ENCODE results near the gene EXOSC1. TPM values are rescaled to one million over a fixed set of nuclear protein-coding genes. Genes with fewer than 3 reads are reported as not detected.

EXOSC1 gene, protein sequence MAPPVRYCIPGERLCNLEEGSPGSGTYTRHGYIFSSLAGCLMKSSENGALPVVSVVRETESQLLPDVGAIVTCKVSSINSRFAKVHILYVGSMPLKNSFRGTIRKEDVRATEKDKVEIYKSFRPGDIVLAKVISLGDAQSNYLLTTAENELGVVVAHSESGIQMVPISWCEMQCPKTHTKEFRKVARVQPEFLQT
- total RNA-seq (2016; rRNA removed; fragmentation: Illumina TruSeq; extraction: Trizol) (39.9 and 47.6 TPM in 2 replicates), polyA plus RNA-seq (2011; rRNA removed) (36.3 and 38.0 TPM in 2 replicates), polyA minus RNA-seq (2011; rRNA and poly(A)+ RNA removed; ENCODE audit: low replicate concordance) (34.4 and 67.4 TPM in 2 replicates), Bru-seq, nascent RNA (percentile 68 among the genes with signal in this experiment), BruChase-seq, experiment 1, labeled RNA remaining after a 6-hour chase (percentile 67 among the genes with signal in this experiment), BruChase-seq, experiment 2, labeled RNA remaining after a 2-hour chase (percentile 67 among the genes with signal in this experiment)
- total RNA-seq (2016; cell fraction: cytosol; rRNA removed; fragmentation: Illumina TruSeq; extraction: Trizol; ENCODE audit: low read depth): 23.7 and 27.6 TPM in 2 replicates
- 37.7 and 48.0 TPM in 2 replicates for total RNA-seq (2016; cell fraction: insoluble cytoplasmic fraction; rRNA removed; fragmentation: Illumina TruSeq; extraction: Trizol)
- 24.0 and 25.8 TPM in 2 replicates for total RNA-seq (2016; cell fraction: membrane; rRNA removed; fragmentation: Illumina TruSeq; extraction: Trizol)
- 16.9 and 23.2 TPM in 2 replicates for total RNA-seq (2016; cell fraction: nucleus; rRNA removed; fragmentation: Illumina TruSeq; extraction: Trizol)
- polyA plus RNA-seq (2011; cell fraction: cytosol; rRNA removed): 37.5 and 37.9 TPM in 2 replicates
- polyA plus RNA-seq (2011; cell fraction: nucleus; rRNA removed): 14.0 and 17.7 TPM in 2 replicates
- polyA plus RNA-seq (2012): 31.8 and 32.0 TPM in 2 replicates
- 21.2 and 21.7 TPM in 2 replicates for polyA plus RNA-seq (2016; cell fraction: cytosol; fragmentation: Illumina TruSeq; extraction: Trizol; ENCODE audit: low read depth)
- 59.8 and 61.6 TPM in 2 replicates for polyA plus RNA-seq (2016; cell fraction: insoluble cytoplasmic fraction; fragmentation: Illumina TruSeq; extraction: Trizol; ENCODE audit: low read depth)
- 21.5 and 23.2 TPM in 2 replicates for polyA plus RNA-seq (2016; cell fraction: membrane; fragmentation: Illumina TruSeq; extraction: Trizol; ENCODE audit: low read depth)
- polyA plus RNA-seq (2016; cell fraction: nucleus; fragmentation: Illumina TruSeq; extraction: Trizol; ENCODE audit: insufficient read depth, low read depth): 37.6 TPM in 2 replicates
- polyA minus RNA-seq (2011; cell fraction: cytosol; rRNA and poly(A)+ RNA removed): 7.6 and 7.7 TPM in 2 replicates
- polyA minus RNA-seq (2011; cell fraction: nucleus; rRNA and poly(A)+ RNA removed): 10.6 and 14.4 TPM in 2 replicates
- long read RNA-seq, experiment 1, transcript EXOSC1-204 (8 exons, 923 nt): major isoform, 40 of 48 reads
- long read RNA-seq, experiment 1, partial matches to known transcripts: 2 of 48 reads
- long read RNA-seq, experiment 1, other reads (novel, unspliced or antisense): 3 of 48 reads
- long read RNA-seq, experiment 2, transcript EXOSC1-204 (8 exons, 923 nt): major isoform, 47 of 78 reads
- long read RNA-seq, experiment 2, partial matches to known transcripts: 11 of 78 reads
- long read RNA-seq, experiment 2, other reads (novel, unspliced or antisense): 16 of 78 reads

DNA sequence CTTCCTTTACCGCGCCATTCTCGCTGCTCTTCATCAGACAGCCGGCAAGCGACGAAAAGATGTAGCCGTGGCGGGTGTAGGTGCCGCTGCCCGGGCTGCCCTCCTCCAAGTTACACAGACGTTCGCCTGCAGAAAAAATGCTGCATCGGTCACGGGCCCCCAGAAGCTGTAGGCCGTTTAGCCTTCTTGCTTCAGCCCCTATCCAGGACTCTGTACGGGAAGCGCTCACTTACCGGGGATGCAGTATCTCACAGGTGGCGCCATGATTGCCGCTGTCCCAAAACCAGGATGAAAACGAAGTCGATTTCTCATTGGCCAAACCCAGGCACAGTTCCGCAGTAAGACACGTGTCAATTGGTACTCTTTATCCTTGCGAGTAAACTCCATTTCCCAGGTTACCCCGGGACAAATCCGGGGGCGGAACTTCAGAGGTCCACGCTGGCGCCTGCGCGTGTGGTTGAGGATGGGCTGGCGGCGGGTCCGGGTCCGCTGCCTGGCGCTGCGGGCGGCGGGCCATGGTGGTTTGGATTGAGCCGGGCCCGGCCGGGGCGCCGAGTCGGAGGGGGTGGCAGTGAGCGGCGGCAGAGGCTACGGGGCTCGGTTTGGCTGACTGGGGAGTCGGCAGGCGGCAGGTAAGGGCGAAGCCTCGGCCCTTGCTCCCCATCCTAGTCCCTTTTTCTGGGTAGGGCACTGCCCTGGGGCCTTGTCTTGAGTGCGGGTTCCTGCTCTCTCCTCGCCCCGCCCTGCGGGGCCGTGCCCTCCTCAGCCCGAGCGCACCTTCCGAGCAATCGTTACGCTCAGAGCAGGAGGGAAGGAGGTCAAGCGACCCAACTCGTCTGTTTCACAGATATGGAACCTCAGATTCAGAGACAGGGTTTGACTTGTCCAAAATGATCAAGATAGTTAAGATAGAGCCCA is at the start of gene EXOSC1, which contains the start of gene ZDHHC16:
EXOSC1 (minus strand) TSS at position 285 of the 918 bp plus-strand sequence; CDS start at position 264, 21 bp downstream.
ZDHHC16 (plus strand) TSS at position 454 of the 918 bp plus-strand sequence. CDS start 5,501 bp downstream, outside the sequence.
- TSS peak; percentile 85 for BruUV-seq (replicated peaks)
- FAIRE-seq (peak; percentile 94), ATAC-seq (peak; percentile 95), DNase-seq (ENCODE audit: low spot score) (peak; percentile 97)
- Histone ChIP-seq H3K4me2 (ENCODE audit: low read depth, low read length) (peak within 1 kb of the TSS; percentile 89), H3K9me3 (ENCODE audit: low read length) (no peaks in the 10 kb centered on the region), H3K27me3 (ENCODE audit: control insufficient read depth in 1 of 2, insufficient read depth in 2 of 2, low read length in 2 of 2) (no peaks in the 10 kb centered on the region; a peak in 1 of 5 replicates), H3K9ac (ENCODE audit: insufficient read depth, low read depth, low read length) (peak within 1 kb of the TSS; percentile 83), H3K27ac (ENCODE audit: extremely low read length, insufficient read depth, low read length) (peak within 1 kb of the TSS; percentile 60), H3K4me3 (replicated peaks in 1 of 3; ENCODE audit: insufficient read depth in 1 of 3, low read depth in 2 of 3, low read length in 3 of 3) (peak within 1 kb of the TSS; percentile 83 to 99 (median 93)), H2AFZ (ENCODE audit: low read length) (peak within 1 kb of the TSS; percentile 81), H4K20me1 (ENCODE audit: insufficient read depth, low read length) (peaks cover 8% of the 10 kb centered on the region; the same call in 1 of the 2 replicates), H3K79me2 (ENCODE audit: insufficient read depth, low read length) (peaks cover 36% of the 10 kb centered on the region), H3K36me3 (replicated peaks in 1 of 2; ENCODE audit: control insufficient read depth in 1 of 2, insufficient read depth in 2 of 2, low read length in 2 of 2) (peaks cover 0 to 5% of the 10 kb centered on the region in 2 experiments; a peak in 4 of 5 replicates), H3K4me1 (ENCODE audit: insufficient read depth, low read length) (peaks cover 43% of the 10 kb centered on the region)
- intact Hi-C loops (cut with micrococcal nuclease; ENCODE audit: unreplicated experiment): loop anchor here (1.0 to 2.0 kb wide), 2 partner anchors 17 to 39 kb away; no protein-coding TSS in a partner anchor
- 3% methylated on average over 14 of the region's 66 CpGs for WGBS (ENCODE audit: low lambda C conversion rate)
- in situ Hi-C loops (cut with HindIII; ENCODE audit: extremely low pct_ligation_motif_present, low pct_unique_long_range_greater_than_20kb): no loop called here
- ChIA-PET POLR2A (interaction anchor here (1.0 kb wide), 1 partner anchor 12 kb away, joined by 4 read pairs; no protein-coding TSS in a partner anchor), CTCF (ENCODE audit: low intra/inter-chr PET ratio, low total read pairs) (interaction anchor here (2.3 kb wide), 1 partner anchor 38 kb away, joined by 12 read pairs; no protein-coding TSS in a partner anchor)
- TF ChIP-seq, protein P1, sequence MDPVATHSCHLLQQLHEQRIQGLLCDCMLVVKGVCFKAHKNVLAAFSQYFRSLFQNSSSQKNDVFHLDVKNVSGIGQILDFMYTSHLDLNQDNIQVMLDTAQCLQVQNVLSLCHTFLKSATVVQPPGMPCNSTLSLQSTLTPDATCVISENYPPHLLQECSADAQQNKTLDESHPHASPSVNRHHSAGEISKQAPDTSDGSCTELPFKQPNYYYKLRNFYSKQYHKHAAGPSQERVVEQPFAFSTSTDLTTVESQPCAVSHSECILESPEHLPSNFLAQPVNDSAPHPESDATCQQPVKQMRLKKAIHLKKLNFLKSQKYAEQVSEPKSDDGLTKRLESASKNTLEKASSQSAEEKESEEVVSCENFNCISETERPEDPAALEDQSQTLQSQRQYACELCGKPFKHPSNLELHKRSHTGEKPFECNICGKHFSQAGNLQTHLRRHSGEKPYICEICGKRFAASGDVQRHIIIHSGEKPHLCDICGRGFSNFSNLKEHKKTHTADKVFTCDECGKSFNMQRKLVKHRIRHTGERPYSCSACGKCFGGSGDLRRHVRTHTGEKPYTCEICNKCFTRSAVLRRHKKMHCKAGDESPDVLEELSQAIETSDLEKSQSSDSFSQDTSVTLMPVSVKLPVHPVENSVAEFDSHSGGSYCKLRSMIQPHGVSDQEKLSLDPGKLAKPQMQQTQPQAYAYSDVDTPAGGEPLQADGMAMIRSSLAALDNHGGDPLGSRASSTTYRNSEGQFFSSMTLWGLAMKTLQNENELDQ (CRISPR knock-in tag; IDR thresholded peaks at IDR 0.05; ENCODE audit: borderline replicate concordance): no peak
- TF ChIP-seq ZNF776 (CRISPR knock-in tag; IDR thresholded peaks at IDR 0.05): peak; percentile 68; the same call in 1 of the 2 replicates
- no peak for TF ChIP-seq TSC22D2 (CRISPR knock-in tag; IDR thresholded peaks at IDR 0.05; ENCODE audit: borderline replicate concordance)
- no peak for TF ChIP-seq NFE2 (CRISPR knock-in tag; IDR thresholded peaks at IDR 0.05)
- TF ChIP-seq ZNF761 (CRISPR knock-in tag; conservative IDR thresholded peaks at IDR 0.05): no peak
- TF ChIP-seq GLI4 (CRISPR knock-in tag; IDR thresholded peaks at IDR 0.05; ENCODE audit: borderline replicate concordance): 0 out of 2 replicates have a peak, but pooled peaks have one; percentile 17
- TF ChIP-seq BCL6 (CRISPR knock-in tag; IDR thresholded peaks at IDR 0.05): no peak; the same call in 1 of the 2 replicates
- TF ChIP-seq ZNF350 (CRISPR knock-in tag; IDR thresholded peaks at IDR 0.05; ENCODE audit: borderline replicate concordance, low read depth): peak; percentile 58; the same call in 1 of the 2 replicates
- no peak for TF ChIP-seq ZNF549 (CRISPR knock-in tag; IDR thresholded peaks at IDR 0.05)

All from HepG2 (cell line).